ENCODE results near the gene UBXN6.
A peak's percentile ranks its signal among the peaks of the same experiment; 100 is the strongest.

UBXN6 gene

DNA sequence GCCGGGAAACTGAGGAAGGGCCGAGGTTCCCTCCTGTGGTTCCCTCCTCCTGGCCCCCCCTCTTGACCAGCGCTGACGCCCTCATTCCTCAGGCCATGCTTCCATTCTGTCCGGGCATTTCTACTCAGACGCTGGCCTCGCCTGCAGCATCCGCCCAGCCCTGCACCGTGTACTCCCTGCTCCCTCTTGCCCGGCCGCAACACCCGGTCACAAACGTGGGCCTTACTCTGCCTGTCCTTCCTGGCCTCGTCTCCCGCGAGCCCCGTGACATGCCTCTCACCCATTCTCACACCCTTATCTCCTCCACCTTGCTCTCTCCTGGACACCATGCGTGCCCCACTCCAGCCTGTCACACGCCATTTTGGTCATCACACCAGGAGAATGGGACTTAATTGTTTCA lies 25.8 kb upstream of the UBXN6 start:
- H3K4me3 ChIP-seq (replicated peaks; ENCODE audit: low read depth, low read length): no peak overlapping the region
- DNase-seq (ENCODE audit: extremely low read depth, low read depth): no peak
- no peak for TF ChIP-seq CTCF (IDR thresholded peaks at IDR 0.05; ENCODE audit: low read depth, low read length, missing control alignments)

- TF ChIP-seq CTCF (IDR thresholded peaks at IDR 0.05; ENCODE audit: low read depth, low read length, missing control alignments): no peak
- DNase-seq (ENCODE audit: extremely low read depth, low read depth): no peak
- H3K4me3 ChIP-seq (replicated peaks; ENCODE audit: low read depth, low read length): no peak overlapping the region
Measured at GRCh38 chr19:4482721-4483364, 25.2 kb upstream of the UBXN6 start.

- H3K4me3 ChIP-seq (replicated peaks; ENCODE audit: low read depth, low read length): no peak overlapping the region
- TF ChIP-seq CTCF (IDR thresholded peaks at IDR 0.05; ENCODE audit: low read depth, low read length, missing control alignments): no peak
- no peak for DNase-seq (ENCODE audit: extremely low read depth, low read depth)
Measured at GRCh38 chr19:4477034-4477801, 19.6 kb upstream of the UBXN6 start.

DNA sequence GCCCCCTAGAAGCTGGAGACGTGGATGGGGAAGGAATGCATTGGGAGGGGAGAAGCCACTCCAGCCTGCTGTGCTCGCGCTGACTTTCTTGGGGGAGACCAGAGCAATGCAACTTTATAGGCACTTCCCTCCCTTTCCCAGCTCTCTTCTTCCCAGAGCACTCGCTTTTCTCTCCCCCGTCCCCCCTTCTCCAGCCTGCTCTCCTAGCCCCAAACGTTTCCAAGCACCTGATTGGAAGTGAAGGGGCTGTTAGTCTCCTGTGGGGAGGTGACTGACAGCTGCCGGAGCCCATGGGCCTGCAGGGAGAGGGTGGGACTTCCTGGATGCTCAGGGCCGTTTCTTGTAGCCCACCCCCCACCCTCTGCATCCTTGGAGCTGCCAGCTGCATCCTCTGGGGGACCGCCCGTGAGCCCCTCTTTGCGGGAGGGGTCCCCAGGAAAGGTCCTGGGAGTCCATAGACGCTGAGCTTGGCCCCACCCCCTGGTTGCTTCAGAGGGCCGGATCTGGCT lies 17.0 kb upstream of the UBXN6 start:
- H3K4me3 ChIP-seq (replicated peaks; ENCODE audit: low read depth, low read length): peak overlapping the region; percentile 91
- no peak for TF ChIP-seq CTCF (IDR thresholded peaks at IDR 0.05; ENCODE audit: low read depth, low read length, missing control alignments)
- DNase-seq (ENCODE audit: extremely low read depth, low read depth): no peak

DNA sequence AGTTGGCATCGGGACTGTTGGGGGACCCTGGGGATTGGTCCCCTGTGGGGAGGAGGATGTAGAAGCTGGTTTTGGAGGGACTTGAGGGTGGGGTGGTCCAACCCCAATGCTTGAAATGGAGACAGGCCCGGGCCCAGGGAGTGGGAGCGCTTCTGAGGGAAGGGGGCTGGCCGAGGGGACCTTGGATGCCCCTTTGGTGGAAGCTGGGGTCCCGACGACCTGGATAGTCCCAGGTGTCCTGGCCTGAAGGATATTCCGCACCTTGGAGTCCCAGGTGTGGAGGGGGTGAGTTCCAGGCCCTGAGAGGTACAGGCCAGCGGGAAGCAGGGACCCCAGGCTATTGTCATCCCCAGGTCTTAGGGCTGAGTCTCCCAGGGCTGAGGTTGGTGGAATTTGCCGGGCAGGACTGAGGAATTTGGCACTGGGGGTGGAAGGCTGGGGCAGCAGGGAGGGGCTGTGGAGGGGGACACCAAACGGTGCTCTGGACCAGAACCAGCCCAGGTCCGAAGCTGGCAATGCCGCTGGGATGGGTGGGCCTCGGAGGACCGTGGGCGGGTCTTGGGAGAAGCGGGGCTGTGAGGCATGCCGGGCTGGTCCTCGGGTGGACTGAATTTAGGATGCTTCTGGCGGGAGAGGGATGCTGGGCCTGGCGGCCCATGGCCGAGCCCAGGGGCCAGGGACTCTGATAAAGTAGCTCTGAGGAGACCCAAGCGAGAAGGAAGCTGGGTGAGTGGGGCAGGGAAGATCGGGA lies 16.3 kb upstream of the UBXN6 start:
- H3K4me3 ChIP-seq (replicated peaks; ENCODE audit: low read depth, low read length): peak overlapping the region; percentile 91
- no peak for TF ChIP-seq CTCF (IDR thresholded peaks at IDR 0.05; ENCODE audit: low read depth, low read length, missing control alignments)
- DNase-seq (ENCODE audit: extremely low read depth, low read depth): no peak

- TF ChIP-seq CTCF (IDR thresholded peaks at IDR 0.05; ENCODE audit: low read depth, low read length, missing control alignments): no peak
- no peak for DNase-seq (ENCODE audit: extremely low read depth, low read depth)
- H3K4me3 ChIP-seq (replicated peaks; ENCODE audit: low read depth, low read length): peak overlapping the region; percentile 91
Measured at GRCh38 chr19:4473011-4473762, 15.6 kb upstream of the UBXN6 start.

Measured in HFF-Myc (cell line).